Measurements from ENCODE around the gene HUS1B. TPM values are rescaled to one million over a fixed set of nuclear protein-coding genes. Genes with fewer than 3 reads are reported as not detected.

Gene HUS1B
- polyA plus RNA-seq, 3 donors: 0.23 to 0.73 TPM; not detected in 1

DNA sequence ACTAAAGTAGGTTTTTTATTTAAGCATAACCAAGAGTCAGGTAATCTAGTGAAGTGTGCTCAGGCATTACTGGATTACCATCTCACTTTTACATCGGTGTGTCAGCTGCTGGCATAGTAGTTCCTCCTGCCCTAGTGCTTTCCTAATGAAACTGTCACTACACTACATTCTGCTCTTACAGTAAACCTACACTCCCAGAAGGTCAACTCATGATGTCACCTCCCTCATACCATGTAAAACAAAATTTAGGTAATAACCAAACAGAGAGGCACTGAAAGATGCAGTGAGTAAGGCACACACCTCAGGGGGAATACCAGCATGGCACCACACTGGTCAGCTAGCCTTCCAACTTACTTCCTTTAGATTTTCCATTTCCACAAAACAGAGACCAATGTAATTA is 23.3 kb downstream of the HUS1B start:
- 89% methylated on average over 1 of the region's 1 CpG for WGBS (ENCODE audit: insufficient coverage)
- Mint-ChIP-seq H3K4me1 (no peaks in the 10 kb centered on the region), H3K27ac (no peak overlapping the region), H3K4me3 (no peak overlapping the region), H3K36me3 (peaks cover 47 to 50% of the 10 kb centered on the region in 2 donors), H3K27me3 (ENCODE audit: low read depth in 3 of 3) (no peaks in the 10 kb centered on the region), H3K9me3 (no peaks in the 10 kb centered on the region)
- Histone ChIP-seq H2AFZ (ENCODE audit: insufficient read depth, low read depth, low read length, poor library complexity, severe bottlenecking) (no peak overlapping the region), H3K4me1 (ENCODE audit: control insufficient read depth in 1 of 2, insufficient read depth in 2 of 2, low read length in 2 of 2) (no peaks in the 10 kb centered on the region), H3K27ac (ENCODE audit: low read depth in 1 of 2, low read length in 2 of 2) (no peak overlapping the region), H3K9me3 (replicated peaks in 1 of 2; ENCODE audit: control insufficient read depth in 1 of 2, insufficient read depth in 1 of 2, low read length in 2 of 2) (no peaks in the 10 kb centered on the region), H3K79me2 (ENCODE audit: insufficient read depth, low read length) (no peaks in the 10 kb centered on the region), H3K36me3 (replicated peaks in 1 of 2; ENCODE audit: control insufficient read depth in 1 of 2, insufficient read depth in 2 of 2, low read length in 2 of 2) (peaks cover 16 to 45% of the 10 kb centered on the region in 2 donors), H3K4me2 (replicated peaks; ENCODE audit: extremely low read depth, low read length, poor library complexity, severe bottlenecking) (no peak overlapping the region), H3K9ac (ENCODE audit: insufficient read depth, low read length, poor library complexity, severe bottlenecking) (no peak overlapping the region), H4K20me1 (ENCODE audit: insufficient read depth, low read length) (no peaks in the 10 kb centered on the region), H3K4me3 (replicated peaks in 1 of 3; ENCODE audit: low read depth in 2 of 3, low read length in 3 of 3) (no peak overlapping the region), H3K27me3 (ENCODE audit: control insufficient read depth in 2 of 2, insufficient read depth in 2 of 2, low read length in 2 of 2) (no peaks in the 10 kb centered on the region)
- TF ChIP-seq, protein P1, sequence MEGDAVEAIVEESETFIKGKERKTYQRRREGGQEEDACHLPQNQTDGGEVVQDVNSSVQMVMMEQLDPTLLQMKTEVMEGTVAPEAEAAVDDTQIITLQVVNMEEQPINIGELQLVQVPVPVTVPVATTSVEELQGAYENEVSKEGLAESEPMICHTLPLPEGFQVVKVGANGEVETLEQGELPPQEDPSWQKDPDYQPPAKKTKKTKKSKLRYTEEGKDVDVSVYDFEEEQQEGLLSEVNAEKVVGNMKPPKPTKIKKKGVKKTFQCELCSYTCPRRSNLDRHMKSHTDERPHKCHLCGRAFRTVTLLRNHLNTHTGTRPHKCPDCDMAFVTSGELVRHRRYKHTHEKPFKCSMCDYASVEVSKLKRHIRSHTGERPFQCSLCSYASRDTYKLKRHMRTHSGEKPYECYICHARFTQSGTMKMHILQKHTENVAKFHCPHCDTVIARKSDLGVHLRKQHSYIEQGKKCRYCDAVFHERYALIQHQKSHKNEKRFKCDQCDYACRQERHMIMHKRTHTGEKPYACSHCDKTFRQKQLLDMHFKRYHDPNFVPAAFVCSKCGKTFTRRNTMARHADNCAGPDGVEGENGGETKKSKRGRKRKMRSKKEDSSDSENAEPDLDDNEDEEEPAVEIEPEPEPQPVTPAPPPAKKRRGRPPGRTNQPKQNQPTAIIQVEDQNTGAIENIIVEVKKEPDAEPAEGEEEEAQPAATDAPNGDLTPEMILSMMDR (IDR thresholded peaks at IDR 0.05): no peak
- no peak for DNase-seq
- intact Hi-C loops (cut with micrococcal nuclease): no loop called here

DNA sequence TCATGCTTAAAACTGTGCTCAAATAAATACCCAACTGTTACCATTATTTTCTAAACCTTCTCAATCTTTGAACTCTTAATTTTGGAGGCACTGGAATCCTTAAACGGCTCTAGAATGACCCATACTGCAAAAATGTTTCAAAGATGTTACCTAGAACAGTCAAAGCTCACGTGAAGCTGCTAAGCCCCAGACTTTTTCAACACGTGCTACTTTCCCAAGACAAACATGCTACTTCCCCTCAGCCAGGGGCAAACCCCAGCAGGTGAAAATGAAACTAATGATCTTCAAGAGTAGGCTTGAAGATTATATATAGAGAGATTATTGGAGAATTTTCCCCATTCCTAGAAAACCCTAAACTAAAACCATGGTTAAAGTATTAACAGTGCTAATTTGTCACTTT is 28.1 kb downstream of the HUS1B start:
- Mint-ChIP-seq H3K36me3 (peaks cover 39 to 50% of the 10 kb centered on the region in 2 donors), H3K4me1 (no peaks in the 10 kb centered on the region), H3K4me3 (no peak overlapping the region), H3K27ac (no peak overlapping the region), H3K27me3 (ENCODE audit: low read depth in 3 of 3) (no peaks in the 10 kb centered on the region), H3K9me3 (no peaks in the 10 kb centered on the region)
- no peak for DNase-seq
- Histone ChIP-seq H3K9ac (ENCODE audit: insufficient read depth, low read length, poor library complexity, severe bottlenecking) (no peak overlapping the region), H3K36me3 (replicated peaks in 1 of 2; ENCODE audit: control insufficient read depth in 1 of 2, insufficient read depth in 2 of 2, low read length in 2 of 2) (peaks cover 14 to 46% of the 10 kb centered on the region in 2 donors), H2AFZ (ENCODE audit: insufficient read depth, low read depth, low read length, poor library complexity, severe bottlenecking) (no peak overlapping the region), H3K4me1 (ENCODE audit: control insufficient read depth in 1 of 2, insufficient read depth in 2 of 2, low read length in 2 of 2) (no peaks in the 10 kb centered on the region), H3K9me3 (replicated peaks in 1 of 2; ENCODE audit: control insufficient read depth in 1 of 2, insufficient read depth in 1 of 2, low read length in 2 of 2) (no peaks in the 10 kb centered on the region), H3K4me3 (replicated peaks in 1 of 3; ENCODE audit: low read depth in 2 of 3, low read length in 3 of 3) (no peak overlapping the region), H3K4me2 (replicated peaks; ENCODE audit: extremely low read depth, low read length, poor library complexity, severe bottlenecking) (no peak overlapping the region), H3K27ac (ENCODE audit: low read depth in 1 of 2, low read length in 2 of 2) (no peak overlapping the region), H3K27me3 (ENCODE audit: control insufficient read depth in 2 of 2, insufficient read depth in 2 of 2, low read length in 2 of 2) (no peaks in the 10 kb centered on the region), H4K20me1 (ENCODE audit: insufficient read depth, low read length) (no peaks in the 10 kb centered on the region), H3K79me2 (ENCODE audit: insufficient read depth, low read length) (no peaks in the 10 kb centered on the region)
- no CpG with 5 or more reads among the region's 3 CpGs for WGBS (ENCODE audit: insufficient coverage)
- intact Hi-C loops (cut with micrococcal nuclease): no loop called here
- TF ChIP-seq, protein P1 (IDR thresholded peaks at IDR 0.05): no peak

Measured in CD14-positive monocyte (primary cell).